ENCODE measurements around the gene ERAS. TPM values are rescaled to one million over a fixed set of nuclear protein-coding genes. Genes with fewer than 3 reads are reported as not detected.

ERAS gene
- total and polyA plus RNA-seq, 4 experiments from 2014 or later = not detected

DNA sequence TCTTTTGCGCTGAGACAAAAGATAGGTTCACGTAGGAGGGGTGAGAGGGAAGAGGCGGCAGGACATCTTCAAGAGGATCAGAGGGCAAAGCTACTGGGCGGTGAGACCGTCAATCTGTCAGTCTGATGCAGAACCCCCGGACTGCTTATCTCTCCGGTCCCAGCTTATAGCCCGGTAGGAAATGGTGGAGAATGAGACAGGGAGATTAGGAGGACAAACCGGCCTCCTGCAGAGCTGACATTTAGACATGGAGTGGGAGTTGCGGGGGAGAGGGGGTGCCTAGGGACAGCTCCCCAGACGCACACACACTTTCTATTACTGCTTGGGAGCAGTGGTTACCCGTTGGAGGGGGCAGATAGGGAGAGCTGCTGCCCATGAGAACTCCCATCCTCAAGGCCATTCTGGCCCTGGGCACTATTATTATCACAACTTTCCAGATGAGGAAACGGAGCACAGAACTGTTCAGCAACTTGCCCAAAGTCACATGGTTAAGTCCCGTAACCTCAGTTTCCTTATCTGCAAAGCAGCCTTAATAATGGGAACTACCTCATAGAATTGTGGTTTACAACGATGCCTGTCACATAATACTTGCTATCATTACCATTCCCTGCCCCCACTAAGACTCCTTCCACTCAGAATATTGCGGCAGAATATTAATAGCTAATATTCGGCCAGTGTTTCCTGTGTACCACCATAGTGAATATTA, 25.6 kb upstream of the ERAS start:
- no peaks in the 10 kb centered on the region for H3K27me3 ChIP-seq (ENCODE audit: insufficient read depth, low read length)
- POLR2A ChIA-PET (ENCODE audit: partially characterized antibody) = interaction anchor here (0.6 to 3.1 kb wide), 23 partner anchors 8 to 366 kb away, joined by 3 to 39 read pairs (median 6); partner anchors contain the start of genes PQBP1, RBM3, SLC35A2 and SUV39H1
- peak in 1 of 5 donors; percentile 4 for DNase-seq
- H3K27ac ChIP-seq (ENCODE audit: low read depth, low read length) = peak overlapping the region; percentile 87
- H3K9me3 ChIP-seq (ENCODE audit: control insufficient read depth in 1 of 2, low read length in 2 of 2) = no peaks in the 10 kb centered on the region
- H3K36me3 ChIP-seq (ENCODE audit: insufficient read depth, low read length) = peaks cover 7% of the 10 kb centered on the region
- peak overlapping the region; percentile 94 to 98 (median 96) for H3K4me3 Mint-ChIP-seq
- H3K4me3 ChIP-seq (ENCODE audit: low read length in 2 of 2) = peak overlapping the region; percentile 65 to 77
- peaks cover 8 to 15% of the 10 kb centered on the region in 2 donors for H3K36me3 Mint-ChIP-seq
- CTCF ChIA-PET (ENCODE audit: partially characterized antibody) = interaction anchor here (1.0 to 1.9 kb wide), 2 partner anchors 91 to 153 kb away, joined by 4 to 11 read pairs; no protein-coding TSS in a partner anchor
- H3K27ac Mint-ChIP-seq = peak overlapping the region; percentile 90 to 99 (median 99)
- intact Hi-C loops (cut with micrococcal nuclease) = loop anchor here (1.0 to 5.0 kb wide), 10 partner anchors 64 to 467 kb away; partner anchors contain the start of genes GRIPAP1, PPP1R3F, PQBP1 and RBM3
- no peaks in the 10 kb centered on the region for H3K27me3 Mint-ChIP-seq
- H3K4me1 ChIP-seq (ENCODE audit: insufficient read depth, low read length) = peaks cover 16% of the 10 kb centered on the region
- peaks cover 0 to 4% (median 0%) of the 10 kb centered on the region in 8 donors for H3K9me3 Mint-ChIP-seq
- peaks cover 3 to 25% (median 16%) of the 10 kb centered on the region in 4 donors for H3K4me1 Mint-ChIP-seq

DNA sequence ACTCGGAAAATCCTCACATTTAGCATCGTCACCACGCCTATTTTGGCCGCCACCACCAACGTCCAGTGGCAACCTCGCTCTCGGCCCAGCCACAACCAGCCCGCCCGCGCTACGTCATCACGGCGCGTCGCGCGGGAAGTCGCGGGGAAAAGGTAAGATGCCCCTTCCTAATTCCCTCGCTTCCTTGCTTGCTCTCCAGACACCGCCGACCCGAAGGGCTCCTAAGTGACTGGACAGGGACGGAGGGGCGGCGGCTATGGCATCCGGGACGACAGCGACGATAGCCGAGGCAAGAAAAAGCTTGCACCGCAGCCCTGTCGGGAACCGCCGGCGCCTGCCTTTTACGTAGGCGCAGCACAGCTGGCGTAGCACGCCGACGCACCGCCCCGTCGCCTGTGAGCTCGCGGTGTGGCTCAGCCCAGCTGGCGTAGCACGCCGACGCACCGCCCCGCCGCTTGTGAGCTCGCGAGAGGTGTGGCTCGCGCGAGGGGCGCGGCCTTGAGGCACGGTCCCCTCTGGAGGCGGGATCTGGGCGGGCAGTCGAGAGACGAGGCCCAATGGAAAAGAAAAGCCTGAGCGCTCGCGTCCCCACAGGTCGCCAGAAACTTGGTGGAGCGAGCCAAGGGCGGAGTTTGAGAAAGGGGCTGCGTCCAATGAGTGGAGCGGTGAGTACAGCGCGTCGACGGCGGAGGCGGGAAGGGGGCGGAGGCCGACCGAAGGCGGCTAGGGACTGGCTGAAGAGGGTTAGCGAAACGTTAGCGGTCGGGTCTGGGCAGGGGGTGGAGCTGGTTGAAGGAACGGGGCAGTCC, 24.8 kb upstream of the ERAS start, which contains the start of gene HDAC6:
Gene HDAC6 (plus strand): TSS at position 788 of the 809 bp plus-strand sequence. CDS start 626 bp downstream, outside the sequence.
- Mint-ChIP-seq H3K4me3 (peak within 1 kb of the TSS; percentile 94 to 98 (median 96)), H3K4me1 (peaks cover 3 to 25% (median 16%) of the 10 kb centered on the region in 4 donors), H3K27me3 (no peaks in the 10 kb centered on the region)

DNA sequence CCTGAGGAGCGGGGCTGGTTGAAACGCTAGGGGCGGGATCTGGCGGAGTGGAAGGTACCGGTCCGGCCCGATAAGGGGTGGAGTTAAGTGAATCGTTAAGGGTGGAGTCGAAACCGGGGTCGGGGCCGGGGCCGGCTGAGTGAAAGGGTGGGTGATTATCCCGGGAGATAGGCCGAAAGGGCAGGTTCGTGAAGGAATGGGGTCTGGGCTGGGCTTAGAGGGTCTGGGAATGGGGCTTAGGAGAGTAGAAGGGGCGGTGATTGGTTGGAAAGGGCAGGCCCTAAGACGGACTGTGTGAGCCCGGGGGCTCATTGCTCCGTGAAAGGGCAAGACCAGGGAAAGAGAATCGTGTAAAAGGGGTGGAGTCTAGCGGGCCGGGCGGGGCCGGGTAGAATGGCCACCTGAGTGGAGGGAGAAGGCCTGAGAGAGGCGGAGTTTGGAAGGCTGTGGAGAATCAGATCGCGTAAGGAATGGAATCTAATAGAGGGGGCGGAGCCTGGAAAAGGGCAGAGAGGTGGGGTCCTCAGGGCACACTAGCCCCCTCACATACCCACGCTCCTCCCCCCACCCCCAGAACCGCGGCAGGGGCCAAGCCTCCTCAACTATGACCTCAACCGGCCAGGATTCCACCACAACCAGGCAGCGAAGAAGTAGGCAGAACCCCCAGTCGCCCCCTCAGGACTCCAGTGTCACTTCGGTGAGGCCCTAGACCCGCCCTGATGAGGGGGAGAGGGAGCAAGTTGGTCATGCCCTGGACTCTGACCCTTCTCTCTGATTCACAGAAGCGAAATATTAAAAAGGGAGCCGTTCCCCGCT, 24.0 kb upstream of the ERAS start:
- Histone ChIP-seq H3K9me3 (ENCODE audit: control insufficient read depth in 1 of 2, low read length in 2 of 2) (no peaks in the 10 kb centered on the region), H3K36me3 (ENCODE audit: insufficient read depth, low read length) (peaks cover 7% of the 10 kb centered on the region), H3K4me1 (ENCODE audit: insufficient read depth, low read length) (peaks cover 16% of the 10 kb centered on the region), H3K4me3 (ENCODE audit: low read length in 2 of 2) (peak overlapping the region; percentile 36 to 73), H3K27me3 (ENCODE audit: insufficient read depth, low read length) (no peaks in the 10 kb centered on the region), H3K27ac (ENCODE audit: low read depth, low read length) (peak overlapping the region; percentile 83)
- H3K4me1 Mint-ChIP-seq = peaks cover 3 to 25% (median 16%) of the 10 kb centered on the region in 4 donors
- peak in 1 of 5 donors; percentile 73 for DNase-seq
- intact Hi-C loops (cut with micrococcal nuclease) = loop anchor here (1.0 to 5.0 kb wide), 3 partner anchors 95 to 465 kb away; partner anchors contain the start of genes PPP1R3F, PQBP1 and TIMM17B
- CTCF ChIA-PET (ENCODE audit: partially characterized antibody) = interaction anchor here (1.0 to 1.9 kb wide), 3 partner anchors 89 to 154 kb away, joined by 4 to 11 read pairs (median 4); no protein-coding TSS in a partner anchor
- H3K27me3 Mint-ChIP-seq = no peaks in the 10 kb centered on the region
- H3K4me3 Mint-ChIP-seq = peak overlapping the region; percentile 94 to 98 (median 96)
- H3K36me3 Mint-ChIP-seq = peaks cover 12 to 15% of the 10 kb centered on the region in 2 donors
- POLR2A ChIA-PET (ENCODE audit: partially characterized antibody) = interaction anchor here (0.6 to 3.1 kb wide), 24 partner anchors 23 to 364 kb away, joined by 3 to 39 read pairs (median 6); partner anchors contain the start of genes GRIPAP1, PQBP1, RBM3 and SLC35A2
- peak overlapping the region; percentile 90 to 99 (median 99) for H3K27ac Mint-ChIP-seq
- H3K9me3 Mint-ChIP-seq = peaks cover 0 to 4% (median 0%) of the 10 kb centered on the region in 8 donors

More for the DNA sequence above, 24.8 kb upstream of the ERAS start, which contains the start of gene HDAC6:
- H3K4me3 ChIP-seq (ENCODE audit: low read length in 2 of 2) = peak within 1 kb of the TSS; percentile 65 to 77
- ChIA-PET POLR2A (ENCODE audit: partially characterized antibody) (interaction anchor here (0.6 to 3.1 kb wide), 28 partner anchors 9 to 365 kb away, joined by 3 to 39 read pairs (median 5); partner anchors contain the start of genes GRIPAP1, PQBP1, RBM3 and SLC35A2), CTCF (ENCODE audit: partially characterized antibody) (interaction anchor here (1.0 to 1.9 kb wide), 3 partner anchors 90 to 153 kb away, joined by 4 to 11 read pairs (median 4); no protein-coding TSS in a partner anchor)
- peak; percentile 91 to 98 (median 97) for DNase-seq
- intact Hi-C loops (cut with micrococcal nuclease) = loop anchor here (1.0 to 5.0 kb wide), 11 partner anchors 65 to 466 kb away; partner anchors contain the start of genes GRIPAP1, PPP1R3F, PQBP1 and RBM3
- Mint-ChIP-seq H3K36me3 (peaks cover 12 to 15% of the 10 kb centered on the region in 2 donors), H3K27ac (peak within 1 kb of the TSS; percentile 90 to 99 (median 99)), H3K9me3 (peaks cover 0 to 4% (median 0%) of the 10 kb centered on the region in 8 donors)
- H3K9me3 ChIP-seq (ENCODE audit: control insufficient read depth in 1 of 2, low read length in 2 of 2) = no peaks in the 10 kb centered on the region
- peak within 1 kb of the TSS; percentile 87 for H3K27ac ChIP-seq (ENCODE audit: low read depth, low read length)
- H3K4me1 ChIP-seq (ENCODE audit: insufficient read depth, low read length) = peaks cover 16% of the 10 kb centered on the region
- peaks cover 7% of the 10 kb centered on the region for H3K36me3 ChIP-seq (ENCODE audit: insufficient read depth, low read length)
- no peaks in the 10 kb centered on the region for H3K27me3 ChIP-seq (ENCODE audit: insufficient read depth, low read length)

- intact Hi-C loops (cut with micrococcal nuclease) = loop anchor here (1.0 to 5.0 kb wide), 3 partner anchors 94 to 464 kb away; partner anchors contain the start of genes PPP1R3F, PQBP1 and TIMM17B
- H3K4me1 ChIP-seq (ENCODE audit: insufficient read depth, low read length) = peaks cover 16% of the 10 kb centered on the region
- peaks cover 7% of the 10 kb centered on the region for H3K36me3 ChIP-seq (ENCODE audit: insufficient read depth, low read length)
- H3K4me3 ChIP-seq (ENCODE audit: low read length in 2 of 2) = peak overlapping the region in 1 of 2 donors; percentile 73
- H3K9me3 Mint-ChIP-seq = peaks cover 0 to 4% (median 0%) of the 10 kb centered on the region in 8 donors
- no peak for DNase-seq
- peak overlapping the region; percentile 35 to 99 (median 99) for H3K27ac Mint-ChIP-seq
- no peaks in the 10 kb centered on the region for H3K27me3 ChIP-seq (ENCODE audit: insufficient read depth, low read length)
- no peaks in the 10 kb centered on the region for H3K9me3 ChIP-seq (ENCODE audit: control insufficient read depth in 1 of 2, low read length in 2 of 2)
- peak overlapping the region; percentile 83 for H3K27ac ChIP-seq (ENCODE audit: low read depth, low read length)
- CTCF ChIA-PET (ENCODE audit: partially characterized antibody) = no interaction called here
- H3K4me3 Mint-ChIP-seq = peak overlapping the region; percentile 36 to 98 (median 96)
- H3K4me1 Mint-ChIP-seq = peaks cover 3 to 25% (median 16%) of the 10 kb centered on the region in 4 donors
- POLR2A ChIA-PET (ENCODE audit: partially characterized antibody) = no interaction called here
- H3K36me3 Mint-ChIP-seq = peaks cover 12 to 15% of the 10 kb centered on the region in 2 donors
- no peaks in the 10 kb centered on the region for H3K27me3 Mint-ChIP-seq
These were observed 23.5 kb upstream of the ERAS start for GRCh38 chrX:48802905-48803200.

DNA sequence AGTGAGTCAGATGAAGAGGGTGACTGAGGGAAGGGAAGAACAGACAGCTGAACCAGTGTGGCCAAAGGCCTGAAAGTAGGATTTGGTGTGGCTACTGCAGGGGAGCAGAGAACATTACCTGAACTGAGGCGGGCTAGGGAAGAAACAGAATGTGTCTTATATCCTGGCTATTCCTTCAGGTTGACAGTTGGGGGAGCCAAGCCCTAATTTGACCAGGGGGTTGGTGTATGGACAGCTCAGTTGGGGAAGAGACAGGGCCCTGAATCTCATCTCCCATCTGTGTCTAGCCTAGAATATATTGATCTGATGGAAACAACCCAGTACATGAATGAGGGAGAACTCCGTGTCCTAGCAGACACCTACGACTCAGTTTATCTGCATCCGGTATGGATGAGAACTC, 20.2 kb upstream of the ERAS start:
- H3K27me3 ChIP-seq (ENCODE audit: insufficient read depth, low read length) = no peaks in the 10 kb centered on the region
- DNase-seq = no peak
- Mint-ChIP-seq H3K27me3 (no peaks in the 10 kb centered on the region), H3K9me3 (peaks cover 0 to 4% (median 0%) of the 10 kb centered on the region in 8 donors), H3K4me3 (no peak overlapping the region), H3K36me3 (peaks cover 12 to 17% of the 10 kb centered on the region in 2 donors), H3K27ac (peak overlapping the region in 1 of 7 donors; percentile 49), H3K4me1 (peaks cover 3 to 15% (median 10%) of the 10 kb centered on the region in 4 donors)
- no peaks in the 10 kb centered on the region for H3K9me3 ChIP-seq (ENCODE audit: control insufficient read depth in 1 of 2, low read length in 2 of 2)
- H3K36me3 ChIP-seq (ENCODE audit: insufficient read depth, low read length) = peaks cover 7% of the 10 kb centered on the region
- POLR2A ChIA-PET (ENCODE audit: partially characterized antibody) = interaction anchor here (1.6 kb wide), 1 partner anchor 28 kb away, joined by 3 read pairs; no protein-coding TSS in a partner anchor
- intact Hi-C loops (cut with micrococcal nuclease) = no loop called here
- no peak overlapping the region for H3K4me3 ChIP-seq (ENCODE audit: low read length in 2 of 2)
- H3K27ac ChIP-seq (ENCODE audit: low read depth, low read length) = no peak overlapping the region
- CTCF ChIA-PET (ENCODE audit: partially characterized antibody) = interaction anchor here (0.7 kb wide), 1 partner anchor 137 kb away, joined by 3 read pairs; no protein-coding TSS in a partner anchor
- H3K4me1 ChIP-seq (ENCODE audit: insufficient read depth, low read length) = peaks cover 10% of the 10 kb centered on the region

GRCh38 chrX:48813644-48814043, 12.7 kb upstream of the ERAS start:
- Mint-ChIP-seq H3K27ac (peak overlapping the region in 1 of 7 donors; percentile 4), H3K4me1 (no peaks in the 10 kb centered on the region), H3K36me3 (peaks cover 5 to 13% of the 10 kb centered on the region in 2 donors), H3K4me3 (no peak overlapping the region), H3K9me3 (peaks cover 0 to 2% (median 0%) of the 10 kb centered on the region in 8 donors), H3K27me3 (no peaks in the 10 kb centered on the region)
- POLR2A ChIA-PET (ENCODE audit: partially characterized antibody) = no interaction called here
- Histone ChIP-seq H3K4me3 (ENCODE audit: low read length in 2 of 2) (no peak overlapping the region), H3K27ac (ENCODE audit: low read depth, low read length) (no peak overlapping the region), H3K9me3 (ENCODE audit: control insufficient read depth in 1 of 2, low read length in 2 of 2) (no peaks in the 10 kb centered on the region), H3K4me1 (ENCODE audit: insufficient read depth, low read length) (no peaks in the 10 kb centered on the region), H3K27me3 (ENCODE audit: insufficient read depth, low read length) (no peaks in the 10 kb centered on the region), H3K36me3 (ENCODE audit: insufficient read depth, low read length) (no peaks in the 10 kb centered on the region)
- DNase-seq = no peak
- intact Hi-C loops (cut with micrococcal nuclease) = no loop called here
- CTCF ChIA-PET (ENCODE audit: partially characterized antibody) = no interaction called here

Measured in CD4-positive, alpha-beta memory T cell (primary cell).